ENCODE results near the gene C1QTNF4. TPM values are rescaled to one million over a fixed set of nuclear protein-coding genes. Genes with fewer than 3 reads are reported as not detected.
A peak's percentile ranks its signal among the peaks of the same experiment; 100 is the strongest.

The C1QTNF4 gene
- total RNA-seq, 1 experiment from 2014 or later, result 5.7 TPM

- no peaks in the 10 kb centered on the region for H4K20me1 ChIP-seq (ENCODE audit: control insufficient read depth, insufficient read depth, insufficient read length)
- H3K27me3 ChIP-seq (ENCODE audit: insufficient read depth, low read length), result peaks cover 10% of the 10 kb centered on the region; the same call in 1 of the 2 replicates
- peak overlapping the region; percentile 89 for H3K4me2 ChIP-seq (ENCODE audit: insufficient read depth, insufficient read length, low read length)
- H3K27ac Mint-ChIP-seq, result no peak overlapping the region
- H3K23me2 ChIP-seq (ENCODE audit: insufficient read length, low read depth, low read length, poor library complexity, severe bottlenecking), result peaks cover 13% of the 10 kb centered on the region
- DNase-seq, result no peak
- H3K4me1 ChIP-seq (ENCODE audit: insufficient read depth, low read length), result no peaks in the 10 kb centered on the region
- H2BK20ac ChIP-seq (ENCODE audit: low read depth, low read length, poor library complexity, severe bottlenecking), result no peak overlapping the region
- H3K27me3 Mint-ChIP-seq (ENCODE audit: low read depth), result peaks cover 41% of the 10 kb centered on the region
- H4K5ac ChIP-seq (ENCODE audit: insufficient read length, low read depth, low read length), result no peak overlapping the region
- H2AFZ ChIP-seq (ENCODE audit: low read length), result no peak overlapping the region
- H3K4me1 Mint-ChIP-seq, result peaks cover 14 to 22% of the 10 kb centered on the region in 2 experiments
- H2BK5ac ChIP-seq (ENCODE audit: insufficient read length, low read length), result no peak overlapping the region
- H3T11ph ChIP-seq (ENCODE audit: low read length), result no peak overlapping the region
- H3K23ac ChIP-seq (ENCODE audit: insufficient read length, low read depth, low read length), result no peak overlapping the region
- no peak overlapping the region for H3K18ac ChIP-seq (ENCODE audit: insufficient read length, low read depth, low read length)
- H3K9ac ChIP-seq (ENCODE audit: extremely low read depth, insufficient read length, low read length), result no peak overlapping the region
- no peak overlapping the region for H3K56ac ChIP-seq (ENCODE audit: insufficient read length, low read depth, low read length)
- H3K36me3 Mint-ChIP-seq (ENCODE audit: insufficient read depth in 1 of 3, low read depth in 3 of 3), result no peaks in the 10 kb centered on the region; a peak in 1 of 7 replicates
- peak overlapping the region; percentile 73 to 93 for H3K4me3 Mint-ChIP-seq
- H2BK15ac ChIP-seq (ENCODE audit: low read depth, low read length), result no peak overlapping the region
- no peak for TF ChIP-seq CTCF (conservative IDR thresholded peaks at IDR 0.05)
- no peak overlapping the region; the same call in 1 of the 2 replicates for H3K14ac ChIP-seq (ENCODE audit: insufficient read depth, low read length)
- no peaks in the 10 kb centered on the region for H3K79me1 ChIP-seq (ENCODE audit: insufficient read depth, low read depth, low read length, poor library complexity, severe bottlenecking)
- H3K9me3 Mint-ChIP-seq, result no peaks in the 10 kb centered on the region
- H4K8ac ChIP-seq (replicated peaks; ENCODE audit: insufficient read length, low read depth, low read length), result no peak overlapping the region
- no peaks in the 10 kb centered on the region for H3K9me3 ChIP-seq (ENCODE audit: control insufficient read depth, low read depth, low read length)
- H3K79me2 ChIP-seq (ENCODE audit: insufficient read depth, low read length), result no peaks in the 10 kb centered on the region
- no peak overlapping the region for H2BK120ac ChIP-seq (ENCODE audit: low read depth, low read length, poor library complexity, severe bottlenecking)
- H2AK5ac ChIP-seq (ENCODE audit: insufficient read length, low read length), result no peak overlapping the region
- no peak overlapping the region for H4K91ac ChIP-seq (ENCODE audit: insufficient read length, low read depth, low read length)
- H3K4ac ChIP-seq (ENCODE audit: low read depth, low read length), result no peak overlapping the region
- no CpG with 5 or more reads among the region's 6 CpGs for WGBS (ENCODE audit: extremely low coverage, insufficient read length, low lambda C conversion rate)
- H3K27ac ChIP-seq (ENCODE audit: insufficient read length, low read depth, low read length), result no peak overlapping the region
- H2BK12ac ChIP-seq (ENCODE audit: insufficient read length, low read depth, low read length), result no peak overlapping the region
These were observed 698 bp downstream of the C1QTNF4 start for GRCh38 chr11:47593492-47593933.

Data from H9 (cell line).